ENCODE measurements around the gene NUDT14.

Gene NUDT14

GRCh38 chr14:105196265-105196960 is 15.3 kb upstream of the NUDT14 start:
- Mint-ChIP-seq H3K9me3 (no peaks in the 10 kb centered on the region), H3K4me3 (no peak overlapping the region), H3K27ac (no peak overlapping the region), H3K27me3 (peaks cover 37% of the 10 kb centered on the region), H3K36me3 (ENCODE audit: low read depth) (no peaks in the 10 kb centered on the region), H3K4me1 (peaks cover 26% of the 10 kb centered on the region)
- ATAC-seq (no peak), DNase-seq (no peak)

DNA sequence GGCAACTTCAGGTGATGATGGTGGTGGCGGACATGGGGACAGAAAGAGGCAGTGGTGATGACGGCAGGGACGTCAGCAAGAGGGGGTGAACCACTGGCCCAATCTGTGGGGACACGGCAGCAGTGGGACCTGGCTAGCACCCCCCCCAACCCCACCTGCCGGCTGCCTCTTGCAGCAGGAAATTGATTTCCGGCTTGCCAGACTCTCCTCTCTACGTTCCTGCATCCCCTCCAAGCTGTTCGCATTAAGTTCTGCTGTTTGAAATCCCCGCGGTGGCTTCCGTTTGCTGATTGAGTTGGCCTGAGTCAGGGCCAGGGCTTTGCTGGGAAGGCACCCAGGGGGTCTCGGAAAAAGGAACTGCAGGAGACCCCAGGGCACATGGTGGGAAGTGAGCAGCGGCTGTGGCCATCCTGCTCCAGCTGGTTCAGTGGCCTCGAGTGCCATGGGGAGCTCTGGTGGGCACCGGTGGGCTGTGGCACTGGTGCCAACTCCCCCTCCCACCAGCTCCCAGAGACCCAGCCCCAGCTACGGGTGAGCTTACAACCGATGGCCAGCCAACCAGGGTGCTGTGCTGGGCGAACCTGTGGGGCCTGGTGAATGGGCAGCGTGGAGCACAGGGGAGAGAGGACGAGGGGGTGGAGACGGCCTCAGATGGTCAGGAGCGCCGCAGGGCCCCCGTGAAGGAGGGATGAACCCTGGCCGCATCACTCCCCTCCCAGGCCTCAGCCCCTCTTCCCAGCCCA is 14.6 kb upstream of the NUDT14 start:
- H3K9me3 Mint-ChIP-seq: no peaks in the 10 kb centered on the region
- H3K4me1 Mint-ChIP-seq: peaks cover 26% of the 10 kb centered on the region
- peaks cover 36% of the 10 kb centered on the region for H3K27me3 Mint-ChIP-seq
- no peak overlapping the region for H3K4me3 Mint-ChIP-seq
- DNase-seq (no peak), ATAC-seq (no peak)
- no peaks in the 10 kb centered on the region for H3K36me3 Mint-ChIP-seq (ENCODE audit: low read depth)
- H3K27ac Mint-ChIP-seq: no peak overlapping the region

GRCh38 chr14:105195051-105195450 is 13.9 kb upstream of the NUDT14 start:
- no peak for ATAC-seq
- H3K4me3 Mint-ChIP-seq: no peak overlapping the region
- no peaks in the 10 kb centered on the region for H3K36me3 Mint-ChIP-seq (ENCODE audit: low read depth)
- H3K27ac Mint-ChIP-seq: no peak overlapping the region
- H3K9me3 Mint-ChIP-seq: no peaks in the 10 kb centered on the region
- peaks cover 32% of the 10 kb centered on the region for H3K27me3 Mint-ChIP-seq
- peaks cover 26% of the 10 kb centered on the region for H3K4me1 Mint-ChIP-seq
- no peak for DNase-seq

DNA sequence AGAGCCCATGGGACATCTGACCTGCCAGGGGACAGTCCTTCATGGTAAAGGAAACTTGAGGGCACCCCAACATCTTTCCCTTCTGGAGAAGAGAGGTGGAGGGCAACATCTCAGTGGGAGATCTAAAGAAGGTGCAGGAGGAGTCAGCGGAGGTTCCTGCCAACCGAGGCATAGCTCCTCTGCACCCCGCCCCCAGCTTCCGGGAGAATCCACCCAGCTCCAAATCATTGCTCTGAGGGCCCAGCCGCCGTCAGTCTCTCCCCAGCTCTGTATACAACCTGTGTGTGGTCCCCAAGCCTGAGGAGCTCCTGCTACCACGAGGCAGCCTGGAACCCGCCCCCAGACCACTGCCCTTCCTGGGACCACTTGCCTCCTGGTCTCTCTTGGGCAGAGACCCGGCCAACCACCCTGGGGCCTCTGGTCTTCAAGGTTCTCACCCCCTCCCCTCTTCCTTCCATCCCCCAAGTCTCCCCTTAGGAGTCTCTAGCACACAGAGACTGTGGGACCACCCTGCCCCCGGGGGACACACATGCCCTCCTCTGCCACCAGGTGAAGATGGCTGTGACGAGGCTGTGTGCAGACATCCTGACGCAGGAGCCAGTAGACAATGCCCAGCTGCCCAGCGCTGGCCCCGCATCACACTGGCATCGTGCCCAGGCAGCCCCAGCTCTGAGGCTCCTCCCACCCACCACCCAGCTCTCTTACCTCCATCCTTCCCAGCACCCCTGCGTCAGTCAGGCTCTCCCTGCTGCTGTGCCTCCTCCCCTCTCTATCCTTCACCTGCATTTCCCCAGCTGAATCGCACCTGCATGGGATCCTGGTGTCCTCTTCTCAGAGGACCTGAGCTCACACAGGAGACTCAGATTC is 13.0 kb upstream of the NUDT14 start:
- ATAC-seq (no peak), DNase-seq (peak; percentile 44)
- peaks cover 26% of the 10 kb centered on the region for H3K27me3 Mint-ChIP-seq
- H3K36me3 Mint-ChIP-seq (ENCODE audit: low read depth): no peaks in the 10 kb centered on the region
- peaks cover 26% of the 10 kb centered on the region for H3K4me1 Mint-ChIP-seq
- H3K27ac Mint-ChIP-seq: no peak overlapping the region
- H3K9me3 Mint-ChIP-seq: no peaks in the 10 kb centered on the region
- no peak overlapping the region for H3K4me3 Mint-ChIP-seq

DNA sequence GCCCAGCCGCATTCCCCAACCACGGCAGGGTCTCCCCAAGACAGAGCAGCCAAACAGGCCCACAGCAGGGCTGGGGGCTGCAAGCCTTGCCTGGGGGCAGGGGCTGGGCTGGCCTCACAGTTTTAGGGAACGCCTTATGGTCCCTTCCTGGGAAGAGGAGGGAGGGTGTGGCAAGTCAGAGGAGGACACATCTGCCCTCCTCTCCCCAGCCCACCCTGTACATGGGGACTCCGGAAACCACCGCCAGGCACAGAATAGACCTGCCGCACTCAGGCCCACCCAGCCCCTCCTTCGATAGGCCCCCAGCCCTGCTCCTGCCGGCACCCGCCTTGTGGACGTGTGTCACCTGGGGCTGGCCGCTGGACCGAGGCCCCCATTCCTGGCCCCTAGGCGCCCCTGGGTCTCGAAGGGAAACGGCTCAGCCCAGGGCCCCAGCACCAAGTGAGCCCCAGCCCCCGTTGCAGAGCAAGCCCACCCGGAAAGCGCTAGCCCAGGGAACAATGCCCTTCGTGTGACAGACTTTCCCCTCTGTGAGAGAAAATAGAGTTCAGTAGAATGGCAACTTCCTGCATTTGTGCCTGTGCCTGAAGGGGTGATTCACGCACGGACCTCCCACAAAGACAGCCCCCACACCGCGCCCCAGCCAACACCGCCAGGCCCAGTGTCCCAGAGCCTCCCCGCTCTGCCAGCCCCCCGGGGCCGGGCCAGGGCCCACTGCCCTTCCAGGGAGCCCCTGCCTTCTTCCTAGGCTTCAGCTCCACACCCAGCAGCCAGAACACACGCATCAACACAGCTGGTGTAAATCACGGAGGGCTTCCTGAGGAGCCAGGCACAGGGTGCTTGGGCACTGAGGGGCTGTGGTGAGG is 12.0 kb upstream of the NUDT14 start:
- ATAC-seq: peak; percentile 53
- no peak overlapping the region for H3K4me3 Mint-ChIP-seq

GRCh38 chr14:105187935-105188524 is 6.9 kb upstream of the NUDT14 start:
- no peak overlapping the region for H3K27ac Mint-ChIP-seq
- ATAC-seq (no peak), DNase-seq (no peak)
- H3K4me3 Mint-ChIP-seq: no peak overlapping the region
- no peaks in the 10 kb centered on the region for H3K36me3 Mint-ChIP-seq (ENCODE audit: low read depth)
- peaks cover 6% of the 10 kb centered on the region for H3K9me3 Mint-ChIP-seq
- peaks cover 3% of the 10 kb centered on the region for H3K4me1 Mint-ChIP-seq
- H3K27me3 Mint-ChIP-seq: peaks cover 7% of the 10 kb centered on the region

More for the DNA sequence above, 12.0 kb upstream of the NUDT14 start:
- H3K4me1 Mint-ChIP-seq: peaks cover 26% of the 10 kb centered on the region
- H3K36me3 Mint-ChIP-seq (ENCODE audit: low read depth): no peaks in the 10 kb centered on the region
- peak; percentile 46 for DNase-seq
- peaks cover 22% of the 10 kb centered on the region for H3K27me3 Mint-ChIP-seq
- H3K27ac Mint-ChIP-seq: no peak overlapping the region
- peaks cover 6% of the 10 kb centered on the region for H3K9me3 Mint-ChIP-seq

- H3K4me3 Mint-ChIP-seq: no peak overlapping the region
- DNase-seq (no peak), ATAC-seq (no peak)
- H3K27me3 Mint-ChIP-seq: peaks cover 7% of the 10 kb centered on the region
- peaks cover 3% of the 10 kb centered on the region for H3K4me1 Mint-ChIP-seq
- no peaks in the 10 kb centered on the region for H3K36me3 Mint-ChIP-seq (ENCODE audit: low read depth)
- H3K9me3 Mint-ChIP-seq: peaks cover 6% of the 10 kb centered on the region
- no peak overlapping the region for H3K27ac Mint-ChIP-seq
Measured at GRCh38 chr14:105187116-105187515, 6.0 kb upstream of the NUDT14 start.

GRCh38 chr14:105185973-105186372 is 4.9 kb upstream of the NUDT14 start:
- Mint-ChIP-seq H3K27me3 (peaks cover 7% of the 10 kb centered on the region), H3K4me3 (no peak overlapping the region), H3K9me3 (peaks cover 6% of the 10 kb centered on the region), H3K36me3 (ENCODE audit: low read depth) (no peaks in the 10 kb centered on the region), H3K27ac (no peak overlapping the region), H3K4me1 (peaks cover 5% of the 10 kb centered on the region)
- DNase-seq (no peak), ATAC-seq (no peak)

GRCh38 chr14:105185001-105185400 is 3.9 kb upstream of the NUDT14 start:
- Mint-ChIP-seq H3K27ac (no peak overlapping the region), H3K27me3 (peaks cover 9% of the 10 kb centered on the region), H3K36me3 (ENCODE audit: low read depth) (no peaks in the 10 kb centered on the region), H3K4me1 (peaks cover 6% of the 10 kb centered on the region), H3K4me3 (no peak overlapping the region), H3K9me3 (peaks cover 6% of the 10 kb centered on the region)
- no peak for ATAC-seq
- no peak for DNase-seq

DNA sequence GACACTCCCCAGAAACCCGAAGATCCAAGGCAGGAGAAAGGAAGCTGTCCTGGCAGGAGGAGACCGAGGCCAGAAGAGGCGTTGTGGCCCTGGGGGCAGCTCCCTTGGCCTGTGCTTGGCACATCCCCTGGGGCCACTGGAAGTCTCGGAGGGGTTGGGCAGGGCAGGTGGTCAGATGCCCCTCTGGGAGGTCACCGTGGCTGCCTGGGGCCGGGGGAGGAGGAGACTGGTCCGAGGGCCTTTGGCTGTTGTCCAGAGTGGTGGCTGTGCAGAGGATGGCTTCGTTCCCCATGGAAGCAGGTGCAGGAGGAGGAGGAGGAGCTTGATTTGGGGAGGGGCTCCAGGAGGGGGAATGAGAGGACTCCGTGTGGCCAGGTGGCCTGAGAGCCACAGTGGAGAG is 3.3 kb upstream of the NUDT14 start:
- H3K36me3 Mint-ChIP-seq (ENCODE audit: low read depth): no peaks in the 10 kb centered on the region
- H3K4me3 Mint-ChIP-seq: no peak overlapping the region
- no peak overlapping the region for H3K27ac Mint-ChIP-seq
- H3K9me3 Mint-ChIP-seq: peaks cover 6% of the 10 kb centered on the region
- DNase-seq (no peak), ATAC-seq (no peak)
- peaks cover 13% of the 10 kb centered on the region for H3K27me3 Mint-ChIP-seq
- peaks cover 6% of the 10 kb centered on the region for H3K4me1 Mint-ChIP-seq

GRCh38 chr14:105182296-105183020 is 1.3 kb upstream of the NUDT14 start:
- Mint-ChIP-seq H3K36me3 (ENCODE audit: low read depth) (no peaks in the 10 kb centered on the region), H3K4me1 (peaks cover 6% of the 10 kb centered on the region), H3K27ac (no peak overlapping the region), H3K9me3 (no peaks in the 10 kb centered on the region), H3K4me3 (peak overlapping the region; percentile 58), H3K27me3 (peaks cover 9% of the 10 kb centered on the region)
- ATAC-seq (no peak), DNase-seq (no peak)

DNA sequence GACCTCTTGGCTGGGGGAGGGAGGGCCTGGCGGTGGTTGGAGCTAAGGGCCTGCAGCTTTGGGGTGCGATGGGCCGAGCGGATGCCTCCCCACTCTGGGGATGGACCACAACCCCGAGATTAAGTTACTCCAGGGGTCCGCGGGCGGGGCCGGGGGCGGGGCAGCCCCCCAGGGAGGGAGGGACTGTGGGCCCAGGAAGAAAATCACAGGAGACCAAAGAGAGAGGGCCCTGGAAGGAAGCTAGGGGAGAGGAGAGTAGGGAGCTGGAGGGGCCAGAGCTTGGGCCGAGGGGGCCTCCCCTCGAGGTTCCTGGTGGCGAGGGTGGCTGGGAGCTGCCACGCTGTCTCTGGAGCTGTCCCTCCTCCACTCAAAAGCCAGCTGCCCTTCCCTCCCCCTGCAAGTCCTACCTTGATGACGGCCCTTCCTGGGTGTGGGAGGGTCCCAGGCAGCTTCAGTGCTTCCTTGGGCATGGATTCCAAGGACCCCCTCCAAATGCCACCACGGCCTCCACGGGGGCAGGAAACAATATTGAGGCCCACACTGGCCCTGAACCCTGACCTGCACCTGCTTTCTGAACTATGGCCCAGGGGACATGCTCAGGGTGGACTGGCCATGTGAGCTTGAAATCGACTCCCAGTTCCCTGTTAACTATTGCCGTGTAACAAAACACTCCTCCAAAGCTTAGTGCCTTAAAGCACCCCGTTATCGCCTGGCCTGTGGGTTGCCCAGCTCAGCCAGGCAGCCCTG is 610 bp upstream of the NUDT14 start:
- DNase-seq: no peak
- no peaks in the 10 kb centered on the region for H3K9me3 Mint-ChIP-seq
- peaks cover 9% of the 10 kb centered on the region for H3K27me3 Mint-ChIP-seq
- no peak for ATAC-seq
- no peak overlapping the region for H3K27ac Mint-ChIP-seq
- peaks cover 6% of the 10 kb centered on the region for H3K4me1 Mint-ChIP-seq
- peak overlapping the region; percentile 58 for H3K4me3 Mint-ChIP-seq
- H3K36me3 Mint-ChIP-seq (ENCODE audit: low read depth): no peaks in the 10 kb centered on the region

GRCh38 chr14:105179191-105179590 is 1.9 kb downstream of the NUDT14 start:
- Mint-ChIP-seq H3K36me3 (ENCODE audit: low read depth) (no peaks in the 10 kb centered on the region), H3K27me3 (peaks cover 9% of the 10 kb centered on the region), H3K4me3 (no peak overlapping the region), H3K9me3 (no peaks in the 10 kb centered on the region), H3K27ac (no peak overlapping the region), H3K4me1 (peaks cover 13% of the 10 kb centered on the region)
- no peak for DNase-seq
- no peak for ATAC-seq

Measured in activated naive CD8-positive, alpha-beta T cell treated with anti-CD3 and anti-CD28 coated beads, Interleukin-2, amount 50 U/mL, for 24 hours (primary cell).